PC-9 (cell line): ENCODE measurements around the gene LRRC7. TPM values are rescaled to one million over a fixed set of nuclear protein-coding genes. Genes with fewer than 3 reads are reported as not detected.
A peak's percentile ranks its signal among the peaks of the same experiment; 100 is the strongest.

ENCODE experiments used
- BruUV-seq: library from RNA; stranded (reverse); fragments of 400-500 nt; replicated peaks from 2 replicates; lab custom pipeline; 2021; lab: Mats Ljungman, UMichigan
- CTCF ChIA-PET: fragments of 300-600 bp; sonication (Branson Sonifier 250); formaldehyde crosslinking; loops from one replicate; lab custom pipeline; 2022; ENCODE audit warnings: antibody characterized with exemption; lab: Charles Lee
- POLR2A ChIA-PET: fragments of 300-600 bp; sonication (Branson Sonifier 250); formaldehyde crosslinking; loops from one replicate; lab custom pipeline; 2022; ENCODE audit warnings: antibody characterized with exemption; ENCODE audit not compliant: unreplicated experiment; lab: Charles Lee
- DNase-seq, 2 experiments: peaks; one replicate each; pipeline versions ENCODE4 v3.0.0 to v3.0.0-alpha.2; 2015 to 2022; ENCODE audit warnings: mixed read lengths in 1 of 2
- H2AFZ ChIP-seq: fragments of 200-600 bp; sonication (generic); 2 replicates; pipeline ENCODE4 v1.8.1; 2017; ENCODE audit warnings: antibody characterized with exemption
- H3F3A ChIP-seq: fragments of 200-600 bp; sonication (generic); 2 replicates; pipeline ENCODE4 v1.8.1; 2017; ENCODE audit warnings: antibody characterized with exemption, mild to moderate bottlenecking, low read depth; ENCODE audit not compliant: insufficient read depth
- H3K27ac ChIP-seq: fragments of 200-600 bp; sonication (generic); 2 replicates; pipeline ENCODE4 v1.6.1; 2016; ENCODE audit warnings: mixed run types
- H3K27me3 ChIP-seq: fragments of 200-600 bp; sonication (generic); 2 replicates; pipeline ENCODE4 v1.6.1; 2016; ENCODE audit warnings: low read depth, mixed run types; ENCODE audit not compliant: insufficient read depth
- H3K36me3 ChIP-seq: fragments of 200-600 bp; sonication (generic); 2 replicates; pipeline ENCODE4 v1.6.1; 2016; ENCODE audit warnings: low read depth, mixed run types
- H3K4me1 ChIP-seq: fragments of 200-600 bp; sonication (generic); replicated peaks from 2 replicates; pipeline ENCODE4 v1.6.1; 2016; ENCODE audit warnings: mixed run types; ENCODE audit not compliant: insufficient read depth
- H3K4me2 ChIP-seq: fragments of 200-600 bp; sonication (generic); 2 replicates; pipeline ENCODE4 v1.6.1; 2017; ENCODE audit warnings: mixed run types
- H3K4me3 ChIP-seq: fragments of 200-600 bp; sonication (generic); 2 replicates; pipeline ENCODE4 v1.6.1; 2016; ENCODE audit warnings: mixed run types
- H3K79me2 ChIP-seq: fragments of 200-600 bp; sonication (generic); 2 replicates; pipeline ENCODE4 v1.6.1; 2017; ENCODE audit warnings: low read depth, mixed run types
- H3K9me2 ChIP-seq: fragments of 200-600 bp; sonication (generic); 2 replicates; pipeline ENCODE4 v1.8.1; 2017; ENCODE audit warnings: mild to moderate bottlenecking; ENCODE audit not compliant: insufficient read depth
- H3K9me3 ChIP-seq: fragments of 200-600 bp; sonication (generic); 2 replicates; pipeline ENCODE4 v1.8.1; 2016; ENCODE audit warnings: low read depth; ENCODE audit not compliant: insufficient read depth
- H4K20me1 ChIP-seq: fragments of 200-600 bp; sonication (generic); 2 replicates; pipeline ENCODE4 v1.8.1; 2017; ENCODE audit not compliant: insufficient read depth
- EZH2 ChIP-seq: fragments of 200-600 bp; sonication (generic); IDR thresholded peaks from 2 replicates; pipeline ENCODE4 v1.8.0; 2017; ENCODE audit warnings: antibody characterized with exemption, low read depth
- intact Hi-C: fragments of 100-400 bp; cut with micrococcal nuclease; formaldehyde crosslinking; loops from one replicate; pipeline ENCODE4 v1.10.0; 2022; ENCODE audit not compliant: unreplicated experiment
- total RNA-seq: library from RNA; stranded (reverse); gene quantifications from 2 replicates; pipeline ENCODE4 v1.2.3, GENCODE V29; 2021
- TF ChIP-seq, protein P1 (sequence below): fragments of 200-600 bp; sonication (generic); conservative IDR thresholded peaks from 2 replicates; pipeline ENCODE4 v1.6.1; 2017; ENCODE audit warnings: mixed run types, antibody characterized with exemption, mild to moderate bottlenecking, moderate library complexity

The LRRC7 gene
- total RNA-seq, 1 experiment from 2014 or later, result not detected

- H2AFZ ChIP-seq, result no peak overlapping the region
- H3K27me3 ChIP-seq, result no peaks in the 10 kb centered on the region
- POLR2A ChIA-PET, result no interaction called here
- H3K36me3 ChIP-seq, result no peaks in the 10 kb centered on the region
- H3K4me1 ChIP-seq, result no peaks in the 10 kb centered on the region
- H3K9me3 ChIP-seq, result no peaks in the 10 kb centered on the region
- H3F3A ChIP-seq, result no peaks in the 10 kb centered on the region
- no peaks in the 10 kb centered on the region for H4K20me1 ChIP-seq
- no peak for DNase-seq
- no peak overlapping the region for H3K4me3 ChIP-seq
- BruUV-seq, result no TSS peak
- CTCF ChIA-PET, result no interaction called here
- intact Hi-C loops, result no loop called here
- H3K9me2 ChIP-seq, result no peaks in the 10 kb centered on the region
- H3K27ac ChIP-seq, result no peak overlapping the region
- no peak overlapping the region for H3K4me2 ChIP-seq
- no peaks in the 10 kb centered on the region for H3K79me2 ChIP-seq
- no peak for TF ChIP-seq EZH2
- TF ChIP-seq, protein P1, sequence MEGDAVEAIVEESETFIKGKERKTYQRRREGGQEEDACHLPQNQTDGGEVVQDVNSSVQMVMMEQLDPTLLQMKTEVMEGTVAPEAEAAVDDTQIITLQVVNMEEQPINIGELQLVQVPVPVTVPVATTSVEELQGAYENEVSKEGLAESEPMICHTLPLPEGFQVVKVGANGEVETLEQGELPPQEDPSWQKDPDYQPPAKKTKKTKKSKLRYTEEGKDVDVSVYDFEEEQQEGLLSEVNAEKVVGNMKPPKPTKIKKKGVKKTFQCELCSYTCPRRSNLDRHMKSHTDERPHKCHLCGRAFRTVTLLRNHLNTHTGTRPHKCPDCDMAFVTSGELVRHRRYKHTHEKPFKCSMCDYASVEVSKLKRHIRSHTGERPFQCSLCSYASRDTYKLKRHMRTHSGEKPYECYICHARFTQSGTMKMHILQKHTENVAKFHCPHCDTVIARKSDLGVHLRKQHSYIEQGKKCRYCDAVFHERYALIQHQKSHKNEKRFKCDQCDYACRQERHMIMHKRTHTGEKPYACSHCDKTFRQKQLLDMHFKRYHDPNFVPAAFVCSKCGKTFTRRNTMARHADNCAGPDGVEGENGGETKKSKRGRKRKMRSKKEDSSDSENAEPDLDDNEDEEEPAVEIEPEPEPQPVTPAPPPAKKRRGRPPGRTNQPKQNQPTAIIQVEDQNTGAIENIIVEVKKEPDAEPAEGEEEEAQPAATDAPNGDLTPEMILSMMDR, result no peak
These were observed 105.6 kb downstream of the LRRC7 start for GRCh38 chr1:69673321-69673720.

DNA sequence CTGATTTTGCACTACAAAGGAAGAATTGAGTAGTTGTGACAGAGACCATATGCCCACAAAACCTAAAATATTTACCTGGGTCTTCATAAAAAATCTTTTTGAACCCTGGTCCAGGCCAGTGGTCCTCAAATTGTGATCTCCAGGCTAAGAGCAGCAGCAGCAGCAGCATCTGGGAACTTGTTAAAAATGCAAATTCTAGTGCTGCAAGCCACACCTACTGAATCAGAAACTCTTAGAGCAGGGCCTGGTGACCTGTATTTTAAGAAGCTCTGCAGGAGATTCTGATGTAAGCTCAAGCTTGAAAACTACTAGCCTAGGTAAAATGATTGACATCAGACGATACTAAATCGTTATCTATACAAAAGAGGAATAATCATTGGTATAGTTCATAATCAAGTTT lies 112.2 kb downstream of the LRRC7 start:
- Histone ChIP-seq H3K9me2 (no peaks in the 10 kb centered on the region), H3K79me2 (no peaks in the 10 kb centered on the region), H3K4me2 (no peak overlapping the region), H3F3A (no peaks in the 10 kb centered on the region), H2AFZ (no peak overlapping the region), H3K36me3 (no peaks in the 10 kb centered on the region), H3K9me3 (no peaks in the 10 kb centered on the region), H4K20me1 (no peaks in the 10 kb centered on the region), H3K27me3 (no peaks in the 10 kb centered on the region), H3K27ac (no peak overlapping the region), H3K4me1 (no peaks in the 10 kb centered on the region), H3K4me3 (no peak overlapping the region)
- no TSS peak for BruUV-seq
- no peak for DNase-seq
- CTCF ChIA-PET, result no interaction called here
- TF ChIP-seq EZH2, result no peak
- TF ChIP-seq, protein P1, result no peak
- POLR2A ChIA-PET, result no interaction called here
- intact Hi-C loops, result no loop called here

DNA sequence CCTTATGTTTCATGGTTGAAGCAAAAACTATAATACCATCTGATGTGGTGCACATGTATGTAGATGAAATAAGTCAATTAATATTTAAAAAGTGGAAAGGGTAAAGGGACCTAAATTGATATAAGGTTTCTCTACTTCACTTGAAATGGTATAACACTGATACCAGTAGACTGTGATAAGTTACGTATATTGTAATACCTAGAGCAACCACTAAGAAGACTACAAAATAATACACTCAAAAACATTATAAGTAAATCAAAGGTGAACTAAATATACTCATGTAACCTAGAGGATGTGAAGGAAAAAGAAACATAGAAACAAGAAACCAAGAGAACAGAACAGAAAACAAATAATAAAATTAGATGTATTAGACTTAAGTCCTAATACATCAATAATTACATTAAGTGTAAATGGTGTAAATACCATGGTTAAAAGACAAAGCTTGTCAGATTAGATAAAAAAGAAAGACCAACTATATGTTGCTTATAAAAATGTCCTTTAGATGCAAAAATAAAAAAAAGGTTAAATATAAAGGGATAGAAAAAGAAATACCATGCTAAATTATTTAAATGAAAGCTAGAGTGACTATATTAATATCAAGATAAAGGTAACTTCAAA lies 118.8 kb downstream of the LRRC7 start:
- Histone ChIP-seq H3K27ac (no peak overlapping the region), H3K79me2 (no peaks in the 10 kb centered on the region), H3K36me3 (no peaks in the 10 kb centered on the region), H3K4me1 (no peaks in the 10 kb centered on the region), H4K20me1 (no peaks in the 10 kb centered on the region), H3K9me3 (no peaks in the 10 kb centered on the region; the same call in 1 of the 2 replicates), H2AFZ (no peak overlapping the region), H3F3A (no peaks in the 10 kb centered on the region), H3K9me2 (no peaks in the 10 kb centered on the region), H3K4me2 (no peak overlapping the region), H3K27me3 (no peaks in the 10 kb centered on the region), H3K4me3 (no peak overlapping the region)
- ChIA-PET POLR2A (interaction anchor here (0.7 kb wide), 1 partner anchor 159 kb away, joined by 3 read pairs; no protein-coding TSS in a partner anchor), CTCF (no interaction called here)
- no TSS peak for BruUV-seq
- no peak for DNase-seq
- intact Hi-C loops, result no loop called here
- TF ChIP-seq, protein P1, result peak; percentile 23; the same call in 1 of the 2 replicates
- TF ChIP-seq EZH2, result no peak
